ENCODE data around the gene GHDC.
"Not testable (repeated sequence)": the region's sequence is repeated elsewhere in the genome, so short reads cannot be mapped to it uniquely, and the experiment has no call there.

DNA sequence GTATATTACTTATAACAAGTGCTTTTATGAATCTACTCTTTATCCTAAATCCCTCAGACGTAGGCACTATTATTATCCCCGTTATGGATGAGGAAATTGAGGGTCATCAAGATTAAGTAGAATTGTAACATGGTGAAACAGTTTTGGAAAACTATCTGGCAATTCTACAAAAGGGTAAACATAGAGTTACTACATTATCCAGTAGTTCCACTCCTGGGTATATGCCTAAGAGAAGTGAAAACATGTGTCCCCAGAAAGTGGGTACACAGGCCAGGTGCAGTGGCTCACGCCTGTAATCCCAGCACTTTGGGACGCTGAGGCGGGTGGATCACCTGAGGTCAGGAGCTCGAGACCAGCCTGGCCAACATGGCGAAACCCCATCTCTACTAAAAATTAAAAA lies 45.3 kb upstream of the GHDC start:
- TF ChIP-seq, protein P1, sequence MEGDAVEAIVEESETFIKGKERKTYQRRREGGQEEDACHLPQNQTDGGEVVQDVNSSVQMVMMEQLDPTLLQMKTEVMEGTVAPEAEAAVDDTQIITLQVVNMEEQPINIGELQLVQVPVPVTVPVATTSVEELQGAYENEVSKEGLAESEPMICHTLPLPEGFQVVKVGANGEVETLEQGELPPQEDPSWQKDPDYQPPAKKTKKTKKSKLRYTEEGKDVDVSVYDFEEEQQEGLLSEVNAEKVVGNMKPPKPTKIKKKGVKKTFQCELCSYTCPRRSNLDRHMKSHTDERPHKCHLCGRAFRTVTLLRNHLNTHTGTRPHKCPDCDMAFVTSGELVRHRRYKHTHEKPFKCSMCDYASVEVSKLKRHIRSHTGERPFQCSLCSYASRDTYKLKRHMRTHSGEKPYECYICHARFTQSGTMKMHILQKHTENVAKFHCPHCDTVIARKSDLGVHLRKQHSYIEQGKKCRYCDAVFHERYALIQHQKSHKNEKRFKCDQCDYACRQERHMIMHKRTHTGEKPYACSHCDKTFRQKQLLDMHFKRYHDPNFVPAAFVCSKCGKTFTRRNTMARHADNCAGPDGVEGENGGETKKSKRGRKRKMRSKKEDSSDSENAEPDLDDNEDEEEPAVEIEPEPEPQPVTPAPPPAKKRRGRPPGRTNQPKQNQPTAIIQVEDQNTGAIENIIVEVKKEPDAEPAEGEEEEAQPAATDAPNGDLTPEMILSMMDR (IDR thresholded peaks at IDR 0.05) = not testable (repeated sequence)
- TF ChIP-seq POLR2A (IDR thresholded peaks at IDR 0.05) = not testable (repeated sequence)

Measured in uterus (tissue), 2 donors.